Activated CD4-positive, alpha-beta memory T cell treated with anti-CD3 and anti-CD28 coated beads for 36 hours (primary cell): ENCODE results near the gene EMP2. TPM values are rescaled to one million over a fixed set of nuclear protein-coding genes. Genes with fewer than 3 reads are reported as not detected.
"Not testable (repeated sequence)": the region's sequence is repeated elsewhere in the genome, so short reads cannot be mapped to it uniquely, and the experiment has no call there.

Source experiments
- CTCF ChIA-PET: fragments of 350-600 bp; sonication (Branson Sonifier 250); formaldehyde crosslinking; loops from one replicate; lab custom pipeline; 2021; ENCODE audit warnings: antibody characterized with exemption, inconsistent platforms; lab: Charles Lee
- POLR2A ChIA-PET: fragments of 350-600 bp; sonication (Branson Sonifier 250); formaldehyde crosslinking; loops from one replicate; lab custom pipeline; 2021; ENCODE audit warnings: antibody characterized with exemption; lab: Charles Lee
- DNase-seq: peaks from one replicate; pipeline ENCODE4 v3.0.0-alpha.2; 2020
- H3K27ac Mint-ChIP-seq: one replicate; pipeline ENCODE4 v1.8.0; 2021; ENCODE audit warnings: mixed read lengths
- H3K27me3 Mint-ChIP-seq: one replicate; pipeline ENCODE4 v1.8.0; 2021; ENCODE audit warnings: mixed read lengths
- H3K36me3 Mint-ChIP-seq: one replicate; pipeline ENCODE4 v1.8.0; 2021; ENCODE audit warnings: mixed read lengths
- H3K4me1 Mint-ChIP-seq: one replicate; pipeline ENCODE4 v1.8.0; 2021; ENCODE audit warnings: low read depth, mixed read lengths
- H3K4me3 Mint-ChIP-seq: one replicate; pipeline ENCODE4 v1.8.0; 2021; ENCODE audit warnings: mild to moderate bottlenecking, mixed read lengths
- H3K9me3 Mint-ChIP-seq: one replicate; pipeline ENCODE4 v1.8.0; 2021; ENCODE audit warnings: mixed read lengths
- intact Hi-C: fragments of 100-400 bp; cut with micrococcal nuclease; formaldehyde crosslinking; loops from one replicate; pipeline ENCODE4 v1.15.1; 2023
- total RNA-seq, 2 experiments: library from RNA; stranded (reverse); gene quantifications; one replicate each; pipeline ENCODE4 v1.2.3, GENCODE V29; 2021

Gene EMP2, protein sequence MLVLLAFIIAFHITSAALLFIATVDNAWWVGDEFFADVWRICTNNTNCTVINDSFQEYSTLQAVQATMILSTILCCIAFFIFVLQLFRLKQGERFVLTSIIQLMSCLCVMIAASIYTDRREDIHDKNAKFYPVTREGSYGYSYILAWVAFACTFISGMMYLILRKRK
- not detected for total RNA-seq

GRCh38 chr16:10579965-10580882 is at the start of gene EMP2:
Gene EMP2, minus strand, starts transcription at chr16:10580598. Its CDS starts 32,981 bp downstream, at chr16:10547617.
- intact Hi-C loops = no loop called here
- POLR2A ChIA-PET = no interaction called here
- H3K4me1 Mint-ChIP-seq = no peaks in the 10 kb centered on the region
- H3K27me3 Mint-ChIP-seq = peaks cover 41% of the 10 kb centered on the region
- no peaks in the 10 kb centered on the region for H3K36me3 Mint-ChIP-seq
- DNase-seq = no peak
- H3K4me3 Mint-ChIP-seq = no peak within 1 kb of the TSS
- CTCF ChIA-PET = no interaction called here
- H3K9me3 Mint-ChIP-seq = no peaks in the 10 kb centered on the region
- no peak within 1 kb of the TSS for H3K27ac Mint-ChIP-seq

- no peaks in the 10 kb centered on the region for H3K4me1 Mint-ChIP-seq
- no peaks in the 10 kb centered on the region for H3K9me3 Mint-ChIP-seq
- no peak overlapping the region for H3K27ac Mint-ChIP-seq
- DNase-seq = no peak
- no peak overlapping the region for H3K4me3 Mint-ChIP-seq
- CTCF ChIA-PET = no interaction called here
- peaks cover 3% of the 10 kb centered on the region for H3K27me3 Mint-ChIP-seq
- no peaks in the 10 kb centered on the region for H3K36me3 Mint-ChIP-seq
- POLR2A ChIA-PET = no interaction called here
- intact Hi-C loops = no loop called here
These were observed 49.2 kb upstream of the EMP2 start for GRCh38 chr16:10629592-10629963.

DNA sequence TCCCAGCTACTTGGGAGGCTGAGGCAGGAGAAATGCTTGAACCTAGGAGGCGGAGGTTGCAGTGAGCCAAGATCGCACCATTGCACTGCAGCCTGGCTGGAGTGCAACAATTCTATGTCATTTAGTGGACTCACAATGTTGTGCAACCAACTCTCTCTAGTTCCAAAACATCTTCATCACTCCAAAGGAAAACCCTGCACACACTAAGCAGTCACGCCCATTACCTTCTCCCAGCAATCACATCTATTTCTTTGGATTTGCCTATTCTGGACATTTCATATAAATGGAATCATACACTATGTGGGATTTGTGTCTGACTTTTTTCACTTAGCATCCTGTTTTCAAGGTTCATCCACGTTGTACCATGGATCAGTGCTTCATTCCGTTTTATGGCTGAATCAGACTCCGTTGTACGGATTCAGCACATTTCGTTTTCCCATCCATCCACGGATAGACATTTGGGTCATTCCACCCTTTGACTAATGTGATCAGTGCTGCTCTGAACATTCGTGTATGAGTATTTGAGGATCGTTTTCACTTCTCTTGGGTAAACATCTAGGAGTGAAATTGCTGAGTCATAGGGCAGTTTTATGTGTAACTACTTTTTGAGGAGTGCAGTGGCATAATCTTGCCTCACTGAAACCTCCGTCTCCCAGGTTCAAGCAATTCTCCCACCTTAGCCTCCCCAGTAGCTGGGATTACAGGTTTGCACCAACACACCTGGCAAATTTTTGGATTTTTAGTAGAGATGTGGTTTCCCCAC is 45.4 kb upstream of the EMP2 start:
- ChIA-PET CTCF (no interaction called here), POLR2A (no interaction called here)
- Mint-ChIP-seq H3K9me3 (no peaks in the 10 kb centered on the region), H3K27ac (no peak overlapping the region), H3K4me3 (no peak overlapping the region), H3K27me3 (no peaks in the 10 kb centered on the region), H3K36me3 (no peaks in the 10 kb centered on the region), H3K4me1 (no peaks in the 10 kb centered on the region)
- no peak for DNase-seq
- intact Hi-C loops = no loop called here

GRCh38 chr16:10624527-10624926 is 44.1 kb upstream of the EMP2 start:
- CTCF ChIA-PET = interaction anchor here (0.7 kb wide), 1 partner anchor 1295 kb away, joined by 3 read pairs; no protein-coding TSS in a partner anchor
- no peaks in the 10 kb centered on the region for H3K9me3 Mint-ChIP-seq
- H3K27ac Mint-ChIP-seq = no peak overlapping the region
- DNase-seq = no peak
- intact Hi-C loops = no loop called here
- peaks cover 9% of the 10 kb centered on the region for H3K27me3 Mint-ChIP-seq
- no peak overlapping the region for H3K4me3 Mint-ChIP-seq
- no peaks in the 10 kb centered on the region for H3K36me3 Mint-ChIP-seq
- POLR2A ChIA-PET = no interaction called here
- peaks cover 3% of the 10 kb centered on the region for H3K4me1 Mint-ChIP-seq

DNA sequence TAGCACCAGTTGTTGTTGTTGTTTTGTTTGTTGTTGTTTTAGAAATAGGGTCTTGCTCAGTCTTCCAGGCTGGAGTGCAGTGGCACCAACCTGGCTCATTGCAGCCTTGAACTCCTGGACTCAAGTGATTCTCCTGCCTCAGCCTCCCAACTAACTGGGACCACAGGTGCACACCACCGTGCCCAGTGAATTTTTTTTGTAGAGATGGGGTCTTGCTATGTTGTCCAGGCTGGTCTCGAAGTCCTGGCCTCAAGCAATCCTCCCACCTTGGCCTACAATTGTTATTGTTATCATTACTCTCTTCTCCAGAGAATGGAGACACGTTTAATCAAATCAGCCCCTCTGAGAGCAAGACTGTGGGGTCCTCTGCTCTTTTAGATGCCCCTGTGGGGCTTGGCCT is 42.7 kb upstream of the EMP2 start:
- intact Hi-C loops = no loop called here
- POLR2A ChIA-PET = no interaction called here
- H3K27me3 Mint-ChIP-seq = peaks cover 13% of the 10 kb centered on the region
- H3K9me3 Mint-ChIP-seq = no peaks in the 10 kb centered on the region
- no peak for DNase-seq
- no peak overlapping the region for H3K27ac Mint-ChIP-seq
- CTCF ChIA-PET = no interaction called here
- peaks cover 4% of the 10 kb centered on the region for H3K4me1 Mint-ChIP-seq
- H3K4me3 Mint-ChIP-seq = no peak overlapping the region
- H3K36me3 Mint-ChIP-seq = no peaks in the 10 kb centered on the region

GRCh38 chr16:10622036-10622921 is 41.9 kb upstream of the EMP2 start:
- H3K36me3 Mint-ChIP-seq = no peaks in the 10 kb centered on the region
- intact Hi-C loops = no loop called here
- ChIA-PET POLR2A (no interaction called here), CTCF (no interaction called here)
- H3K27me3 Mint-ChIP-seq = peaks cover 19% of the 10 kb centered on the region
- H3K9me3 Mint-ChIP-seq = no peaks in the 10 kb centered on the region
- peaks cover 4% of the 10 kb centered on the region for H3K4me1 Mint-ChIP-seq
- no peak overlapping the region for H3K4me3 Mint-ChIP-seq
- no peak for DNase-seq
- no peak overlapping the region for H3K27ac Mint-ChIP-seq

- intact Hi-C loops, H3K36me3 Mint-ChIP-seq, CTCF ChIA-PET, H3K4me1 Mint-ChIP-seq, POLR2A ChIA-PET, H3K27ac Mint-ChIP-seq, H3K9me3 Mint-ChIP-seq, DNase-seq, H3K4me3 Mint-ChIP-seq: not testable (repeated sequence)
- peaks cover 20% of the 10 kb centered on the region for H3K27me3 Mint-ChIP-seq
These were observed 41.0 kb upstream of the EMP2 start for GRCh38 chr16:10621216-10621949.

DNA sequence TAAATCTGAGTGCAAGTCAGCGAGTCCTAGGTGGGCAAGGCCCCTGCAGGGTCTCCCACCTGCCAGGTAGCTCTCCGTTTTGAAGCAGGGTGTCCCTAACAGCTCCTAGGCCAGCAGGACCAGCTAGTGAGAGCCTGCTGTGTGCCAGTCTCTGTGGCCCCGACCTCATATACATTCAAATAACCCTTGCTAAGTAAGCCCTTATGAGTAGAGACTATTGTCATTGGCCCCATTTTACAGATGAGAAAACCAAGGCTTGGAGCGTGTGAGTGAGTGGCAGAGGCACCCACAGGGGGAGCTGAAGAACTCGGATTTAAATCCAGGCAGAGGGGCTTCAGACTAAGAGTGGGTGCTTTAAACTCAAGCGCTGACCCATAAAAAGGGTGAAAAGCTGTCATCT is 39.7 kb upstream of the EMP2 start:
- no peaks in the 10 kb centered on the region for H3K9me3 Mint-ChIP-seq
- ChIA-PET POLR2A (no interaction called here), CTCF (no interaction called here)
- peaks cover 4% of the 10 kb centered on the region for H3K4me1 Mint-ChIP-seq
- no peak overlapping the region for H3K4me3 Mint-ChIP-seq
- DNase-seq = no peak
- intact Hi-C loops = no loop called here
- H3K27ac Mint-ChIP-seq = no peak overlapping the region
- H3K27me3 Mint-ChIP-seq = peaks cover 20% of the 10 kb centered on the region
- H3K36me3 Mint-ChIP-seq = no peaks in the 10 kb centered on the region

DNA sequence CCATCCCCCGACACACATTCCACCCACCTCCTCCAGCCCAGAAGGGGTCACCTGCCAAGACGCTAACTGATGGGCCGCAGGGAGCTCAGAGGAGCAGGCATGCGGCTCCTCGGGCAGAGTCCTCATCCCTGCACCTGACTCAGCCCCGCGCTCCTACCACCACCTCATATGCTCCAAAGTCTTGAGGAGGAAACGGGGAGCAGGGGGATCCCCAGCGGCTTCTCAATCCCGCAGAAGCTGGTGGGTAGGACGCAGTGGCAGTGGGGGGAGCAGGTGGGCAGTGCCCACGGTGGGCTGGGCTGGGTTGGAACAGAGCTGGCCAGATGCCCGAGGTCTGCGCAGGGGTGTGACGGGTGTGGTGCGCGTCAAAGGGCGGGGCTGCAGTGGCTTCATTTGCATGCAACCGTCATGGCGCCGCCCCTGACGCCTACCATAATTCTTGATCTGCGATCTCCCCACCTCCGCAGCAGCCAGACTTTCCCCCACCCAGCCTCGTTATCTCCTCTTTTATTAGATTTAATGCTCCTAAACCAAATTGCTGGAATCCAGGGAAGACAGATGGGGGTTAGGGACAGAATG is 39.0 kb upstream of the EMP2 start:
- H3K27ac Mint-ChIP-seq = no peak overlapping the region
- CTCF ChIA-PET = no interaction called here
- peaks cover 4% of the 10 kb centered on the region for H3K4me1 Mint-ChIP-seq
- H3K4me3 Mint-ChIP-seq = no peak overlapping the region
- no peaks in the 10 kb centered on the region for H3K9me3 Mint-ChIP-seq
- intact Hi-C loops = no loop called here
- DNase-seq = peak; percentile 31
- POLR2A ChIA-PET = no interaction called here
- H3K36me3 Mint-ChIP-seq = no peaks in the 10 kb centered on the region
- H3K27me3 Mint-ChIP-seq = peaks cover 20% of the 10 kb centered on the region

- CTCF ChIA-PET = no interaction called here
- peaks cover 4% of the 10 kb centered on the region for H3K4me1 Mint-ChIP-seq
- no peaks in the 10 kb centered on the region for H3K36me3 Mint-ChIP-seq
- DNase-seq = no peak
- H3K9me3 Mint-ChIP-seq = no peaks in the 10 kb centered on the region
- POLR2A ChIA-PET = no interaction called here
- peaks cover 20% of the 10 kb centered on the region for H3K27me3 Mint-ChIP-seq
- H3K4me3 Mint-ChIP-seq = no peak overlapping the region
- no peak overlapping the region for H3K27ac Mint-ChIP-seq
- intact Hi-C loops = no loop called here
These were observed 38.4 kb upstream of the EMP2 start for GRCh38 chr16:10618710-10619209.
